Stimulated activated CD4-positive, alpha-beta T cell treated with anti-CD3 and anti-CD28 coated beads, Interleukin-12 subunit alpha, Interleukin-12 subunit beta, amount 100 ng/mL, for 24 hours (primary cell): ENCODE results near the gene VPS41.

Experiments used
- DNase-seq, 2 experiments: peaks; one replicate each; pipeline ENCODE4 v3.0.0-alpha.2; 2020; ENCODE audit warnings: low read depth in 2 of 2

The VPS41 gene

DNA sequence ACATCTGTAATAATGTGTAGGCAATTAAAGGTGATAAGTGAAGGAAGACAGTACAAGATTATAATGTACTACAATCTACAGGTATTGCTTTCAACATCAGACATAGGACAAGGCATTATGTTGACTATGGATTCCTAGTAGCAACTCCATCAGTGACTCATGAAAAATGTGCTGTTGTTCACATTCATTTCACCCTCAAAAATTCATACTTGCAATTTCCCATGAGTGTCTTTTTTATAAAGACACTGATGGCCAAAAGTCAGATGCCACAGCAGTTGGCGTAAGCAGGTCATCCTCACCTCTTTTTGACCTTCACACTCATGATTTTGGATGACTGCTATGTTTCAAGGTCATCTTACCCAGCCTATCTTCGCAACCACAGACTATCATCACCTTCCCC, 177.8 kb downstream of the VPS41 start:
- no peak for DNase-seq

DNA sequence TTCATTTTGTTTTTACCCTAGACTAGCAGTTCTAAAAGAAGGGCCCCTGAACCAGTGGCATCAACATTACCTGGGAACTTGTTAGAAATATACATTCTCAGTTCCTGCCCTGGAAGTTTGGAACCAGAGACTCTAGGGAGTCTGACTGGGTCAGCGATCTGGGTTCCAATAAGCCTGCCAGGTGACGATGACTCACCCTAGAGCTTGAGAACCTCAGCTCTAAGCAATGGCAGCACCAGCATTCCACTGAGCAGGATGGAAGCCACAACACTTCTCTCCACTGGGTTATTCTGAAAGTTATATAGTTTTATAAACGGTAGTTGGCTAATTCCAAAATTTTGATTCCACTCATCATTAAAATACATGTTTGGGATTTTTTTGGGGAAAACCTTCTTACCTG, 180.8 kb downstream of the VPS41 start:
- DNase-seq = no peak

DNA sequence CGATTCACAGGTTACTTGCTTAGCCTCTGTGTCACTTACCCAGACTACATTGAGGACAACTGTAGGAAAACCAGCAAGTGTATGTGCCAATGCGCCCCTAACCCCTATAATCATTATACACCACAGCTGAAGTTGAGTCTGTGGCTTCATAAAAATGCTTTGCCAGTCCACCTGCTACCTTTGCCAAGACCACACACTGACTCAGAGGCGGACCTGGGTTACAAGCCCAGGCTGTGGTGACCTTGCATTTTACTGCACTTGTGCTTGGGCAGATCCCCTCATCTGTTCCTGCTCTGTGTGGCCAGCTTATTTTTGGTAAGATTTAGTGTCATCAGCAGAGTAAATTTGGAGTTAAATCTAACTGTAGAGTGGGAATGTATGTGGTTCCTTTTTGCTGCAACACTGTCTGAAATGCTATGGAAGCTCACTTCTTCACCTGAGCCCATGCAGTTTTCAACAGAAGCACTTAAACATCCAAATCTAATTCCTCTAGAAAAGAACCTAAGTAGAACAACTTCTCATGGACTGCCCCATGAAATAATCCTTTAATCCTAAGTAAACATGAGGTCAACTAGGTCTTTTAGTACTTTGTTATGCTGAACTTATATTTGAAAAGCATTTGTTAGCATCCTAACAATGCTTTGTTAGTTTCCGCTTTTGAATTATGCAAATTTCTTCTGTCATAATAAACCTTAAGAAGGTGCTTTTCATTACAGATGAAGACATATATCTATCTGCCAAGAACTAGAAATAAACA, 181.6 kb downstream of the VPS41 start:
- DNase-seq = no peak

DNA sequence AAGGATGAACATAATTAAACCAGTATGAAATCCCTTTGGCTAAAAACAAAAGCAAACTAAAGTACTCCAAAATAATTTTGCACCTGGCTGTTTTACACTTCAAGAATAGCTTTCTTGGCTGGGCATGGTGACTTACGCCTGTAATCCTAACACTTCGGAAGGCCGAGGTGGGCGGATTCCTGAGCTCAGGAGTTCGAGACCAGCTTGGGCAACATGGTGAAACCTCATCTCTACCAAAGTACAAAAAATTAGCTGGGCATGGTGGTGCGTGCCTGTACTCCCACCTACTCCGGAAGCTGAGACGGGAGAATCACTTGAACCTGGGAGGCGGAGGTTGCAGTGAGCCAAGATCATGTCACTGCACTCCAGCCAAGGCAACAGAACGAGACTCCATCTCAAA, 185.7 kb downstream of the VPS41 start:
- no peak for DNase-seq

DNA sequence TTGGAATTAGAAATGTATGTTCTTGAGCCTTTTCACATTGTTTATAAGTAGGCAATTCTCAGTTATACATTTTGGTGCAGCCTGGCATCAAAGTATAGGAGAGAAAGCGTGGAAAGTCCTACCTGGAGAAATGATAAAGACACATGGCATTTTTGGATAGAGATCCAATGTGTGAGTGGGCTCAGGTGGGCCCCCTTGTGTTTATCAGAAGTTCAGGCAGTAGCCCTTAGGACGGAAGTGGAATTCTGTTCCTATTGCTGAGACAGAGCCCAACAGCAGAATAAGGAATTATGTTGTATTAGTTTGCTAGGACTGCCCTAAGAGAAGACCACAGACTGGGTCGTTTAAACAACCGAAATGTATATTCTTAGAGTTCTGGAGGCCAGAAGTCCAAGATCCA, 192.6 kb downstream of the VPS41 start:
- DNase-seq = no peak

DNA sequence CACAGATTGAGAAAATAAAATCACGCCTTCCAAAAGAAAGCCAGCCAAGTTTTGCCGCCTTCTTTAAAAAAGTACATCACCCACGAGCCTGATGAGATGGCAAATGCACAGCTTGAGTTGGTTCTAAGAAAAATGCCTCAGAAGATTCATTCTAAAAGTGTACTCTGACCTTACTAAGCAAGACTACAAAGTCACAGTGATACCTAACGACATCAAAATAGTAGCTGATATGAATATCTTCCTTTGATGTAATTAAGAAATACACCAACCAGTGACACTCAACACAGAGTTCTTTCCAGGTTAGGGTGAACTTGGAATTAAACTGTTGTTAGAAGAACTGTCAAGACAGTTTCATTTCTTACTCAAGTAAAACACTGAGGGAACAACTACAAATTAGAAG, 199.9 kb downstream of the VPS41 start:
- no peak for DNase-seq

GRCh38 chr7:38704751-38705150, 204.2 kb downstream of the VPS41 start:
- DNase-seq = no peak

GRCh38 chr7:38704041-38704547, 204.9 kb downstream of the VPS41 start:
- DNase-seq = no peak

- no peak for DNase-seq
Measured at GRCh38 chr7:38703093-38703492, 205.9 kb downstream of the VPS41 start.

DNA sequence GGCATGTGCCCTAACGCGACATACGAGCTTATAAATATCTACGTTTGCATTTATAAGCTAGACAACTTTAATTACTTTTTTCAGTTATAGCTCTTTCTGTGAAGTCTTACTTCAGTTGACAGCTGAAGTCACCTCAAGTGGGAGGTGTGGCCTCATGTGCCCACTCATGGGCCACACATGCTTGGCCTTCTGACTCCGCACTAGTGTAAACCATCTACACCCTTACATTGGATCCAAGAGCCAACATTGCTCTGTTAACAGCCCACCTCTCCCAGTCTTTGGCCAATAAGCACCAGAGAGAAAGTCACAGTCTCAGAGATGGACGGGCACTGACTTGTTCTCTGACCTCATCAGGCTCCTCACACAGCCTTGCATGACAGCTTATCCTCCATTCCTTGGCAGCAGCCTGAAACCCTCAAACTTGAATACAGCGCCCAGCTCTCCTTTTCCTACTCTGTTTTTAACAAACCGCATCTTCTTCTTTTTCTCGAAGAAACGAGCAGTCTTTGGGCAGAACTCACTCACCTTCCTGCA, 206.9 kb downstream of the VPS41 start:
- DNase-seq = no peak

GRCh38 chr7:38700116-38700515, 208.9 kb downstream of the VPS41 start:
- DNase-seq = no peak

GRCh38 chr7:38699471-38699870, 209.5 kb downstream of the VPS41 start:
- DNase-seq = no peak

GRCh38 chr7:38694326-38694725, 214.7 kb downstream of the VPS41 start:
- DNase-seq = no peak

- DNase-seq = no peak
Measured at GRCh38 chr7:38686888-38687287, 222.1 kb downstream of the VPS41 start.

DNA sequence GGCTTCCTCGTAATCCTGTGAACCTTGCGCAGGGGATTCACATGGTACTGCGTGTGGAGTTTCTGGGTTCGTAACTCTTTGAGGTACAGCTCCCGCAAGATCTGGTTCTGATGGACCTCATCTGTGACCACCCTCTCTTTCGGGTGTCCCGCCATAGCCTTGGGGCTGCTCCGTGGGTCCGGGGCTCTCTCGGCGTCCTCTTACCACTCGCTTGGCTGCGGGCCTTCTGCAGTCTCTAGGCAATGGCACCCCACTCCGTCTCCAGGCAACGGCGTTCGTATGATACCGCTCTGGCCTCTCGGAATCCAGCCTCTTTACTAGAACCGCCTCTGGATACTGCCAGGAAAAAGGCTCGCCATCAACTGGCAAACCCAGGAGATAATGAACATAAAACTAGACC, 223.1 kb downstream of the VPS41 start:
- no peak for DNase-seq

GRCh38 chr7:38682606-38683005, 226.4 kb downstream of the VPS41 start:
- no peak for DNase-seq

DNA sequence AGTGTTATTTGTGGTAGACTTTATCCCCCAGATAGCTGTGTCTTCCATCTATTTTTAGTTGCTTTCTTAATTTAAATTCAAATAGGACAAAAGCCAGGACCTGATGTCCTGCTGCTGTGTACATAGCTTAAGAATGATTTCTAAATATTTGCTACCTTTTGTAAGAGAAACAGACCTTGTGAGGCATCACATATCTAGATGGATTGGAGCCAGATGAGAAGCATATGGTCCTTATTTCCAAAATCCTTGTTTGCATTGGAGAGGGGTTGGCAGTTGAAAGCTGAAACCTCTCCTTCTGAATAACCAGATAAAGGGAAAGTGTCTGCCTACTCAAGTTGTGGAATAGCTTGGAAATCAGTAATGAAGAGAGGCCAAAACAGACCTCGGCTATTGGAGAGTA, 227.1 kb downstream of the VPS41 start:
- no peak for DNase-seq

- DNase-seq = no peak
Measured at GRCh38 chr7:38679419-38679818, 229.6 kb downstream of the VPS41 start.

- DNase-seq = no peak
Measured at GRCh38 chr7:38678698-38679054, 230.3 kb downstream of the VPS41 start.

- no peak for DNase-seq
Measured at GRCh38 chr7:38677981-38678697, 230.9 kb downstream of the VPS41 start.

- no peak for DNase-seq
Measured at GRCh38 chr7:38675494-38676106, 233.4 kb downstream of the VPS41 start.

DNA sequence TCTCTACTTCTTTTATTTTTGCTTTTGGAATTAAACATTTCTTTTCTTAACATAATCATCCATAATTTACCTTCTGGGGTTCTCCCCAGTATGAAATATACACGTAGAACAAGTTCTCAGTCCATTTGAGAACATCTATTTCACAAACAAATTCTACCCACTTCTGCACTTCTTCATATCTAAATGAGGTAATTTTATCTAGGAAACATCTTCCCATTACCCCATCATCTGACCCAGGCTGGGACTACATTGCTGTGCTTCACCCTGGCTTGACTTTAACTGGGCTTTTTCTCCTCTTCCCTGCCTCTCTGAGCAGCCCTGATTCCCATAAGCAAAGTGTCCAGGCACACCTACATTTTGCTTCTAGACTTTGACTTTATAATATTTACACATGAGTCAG, 234.5 kb downstream of the VPS41 start:
- DNase-seq = no peak

DNA sequence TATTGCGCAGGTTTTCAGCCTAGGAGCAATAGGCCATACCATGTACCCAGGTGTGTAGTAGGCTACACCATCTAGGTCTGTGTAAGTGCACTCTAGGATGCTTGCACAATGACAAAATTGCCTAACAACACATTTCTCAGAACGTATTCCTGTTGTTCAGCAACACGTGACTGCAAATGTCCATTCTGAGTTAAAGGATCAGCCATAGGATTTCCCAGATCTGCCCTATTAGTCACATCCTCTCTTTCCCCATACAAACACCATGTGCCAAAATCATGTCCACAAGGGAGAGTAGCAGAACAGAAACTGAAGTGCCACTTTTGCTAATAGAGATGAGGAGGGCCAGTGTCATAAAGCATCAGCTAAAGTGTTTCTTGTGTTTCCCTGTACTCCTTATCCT, 235.2 kb downstream of the VPS41 start:
- DNase-seq = no peak
